Muscle of leg (tissue), 11 donors: ENCODE results near the gene CAMK2D. TPM values are rescaled to one million over a fixed set of nuclear protein-coding genes. Genes with fewer than 3 reads are reported as not detected.

Experiments used
- DNase-seq: peaks from one replicate; pipeline ENCODE4 v3.0.0; 2013
- H3K27ac ChIP-seq: one replicate; pipeline ENCODE4 v1.5.1; 2013; ENCODE audit warnings: mild to moderate bottlenecking, low read length, control low read depth
- H3K27me3 ChIP-seq: one replicate; pipeline ENCODE4 v1.6.1; 2013; ENCODE audit warnings: low read length; ENCODE audit not compliant: control insufficient read depth, insufficient read depth
- H3K36me3 ChIP-seq: one replicate; pipeline ENCODE4 v1.6.1; 2013; ENCODE audit warnings: low read length; ENCODE audit not compliant: control insufficient read depth, insufficient read depth
- H3K4me1 ChIP-seq: one replicate; pipeline ENCODE4 v1.6.1; 2013; ENCODE audit warnings: low read length; ENCODE audit not compliant: control insufficient read depth, insufficient read depth
- H3K4me3 ChIP-seq: one replicate; pipeline ENCODE4 v1.5.1; 2013; ENCODE audit warnings: low read length, control low read depth
- H3K9me3 ChIP-seq: replicated peaks from 2 replicates; pipeline ENCODE4 v1.6.1; 2013; ENCODE audit warnings: low read depth, low read length; ENCODE audit not compliant: control insufficient read depth
- WGBS: methylation state at CpG from one replicate; pipeline ENCODE4 v1.1.5; 2013; ENCODE audit warnings: missing lambda C conversion rate; ENCODE audit not compliant: insufficient coverage; 5-methylcytosine and 5-hydroxymethylcytosine counted together
- polyA plus RNA-seq, 8 donors: library from polyadenylated mRNA; unstranded; fragments of 120-200 nt; gene quantifications; one replicate each; pipeline versions ENCODE4 v1.2.1 to v1.2.3, GENCODE V29; 2013; ENCODE audit warnings: inconsistent platforms in 1 of 8, low replicate concordance in 1 of 8; ENCODE audit not compliant: insufficient read length in 8 of 8, insufficient read depth in 1 of 8
- total RNA-seq: library from RNA; stranded (reverse); fragments of 120-200 nt; gene quantifications from one replicate; pipeline ENCODE4 v1.2.4, GENCODE V29; 2013

CAMK2D gene
- total and polyA plus RNA-seq, 9 donors: 115 to 183 (median 150) TPM

DNA sequence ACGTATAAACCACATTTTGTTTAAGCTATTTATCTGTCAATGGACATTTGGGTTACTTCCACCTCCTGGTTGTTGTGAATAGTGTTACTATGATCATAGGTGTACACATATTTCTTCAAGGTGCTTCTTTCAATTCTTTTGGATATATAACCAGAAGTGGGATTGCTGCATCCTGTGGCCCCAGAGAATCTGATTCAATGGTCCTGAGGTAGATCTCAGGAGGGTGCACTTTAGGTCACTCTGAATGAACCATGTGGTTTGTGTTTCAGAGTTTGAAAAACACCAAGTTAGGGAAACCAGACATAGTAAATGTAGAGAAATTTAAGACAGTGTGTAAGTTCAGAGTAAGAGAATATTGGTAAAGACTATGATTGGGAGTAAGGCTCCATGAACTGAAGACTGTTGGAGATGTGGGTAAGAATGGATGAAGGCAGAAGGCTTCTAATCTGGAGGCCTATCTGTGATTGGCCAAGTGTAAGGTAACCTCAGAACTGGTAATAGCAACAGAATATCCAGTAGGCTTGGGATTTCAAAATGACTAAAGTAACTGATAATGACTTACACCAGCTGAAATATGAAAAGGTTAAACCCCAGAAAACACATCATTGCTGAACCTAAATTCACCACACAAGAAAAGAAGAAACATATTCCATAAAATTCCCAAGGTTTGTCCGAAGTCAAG is 236.9 kb downstream of the CAMK2D start:
- H3K36me3 ChIP-seq: peaks cover 8% of the 10 kb centered on the region
- no peak overlapping the region for H3K27ac ChIP-seq
- no peak for DNase-seq
- H3K4me3 ChIP-seq: no peak overlapping the region
- H3K4me1 ChIP-seq: no peaks in the 10 kb centered on the region
- no peaks in the 10 kb centered on the region for H3K9me3 ChIP-seq
- no peaks in the 10 kb centered on the region for H3K27me3 ChIP-seq
- no CpG with 5 or more reads among the region's 2 CpGs for WGBS

GRCh38 chr4:113524096-113524495 is 237.4 kb downstream of the CAMK2D start:
- no CpG with 5 or more reads among the region's 1 CpG for WGBS
- H3K4me1 ChIP-seq: no peaks in the 10 kb centered on the region
- DNase-seq: no peak
- H3K9me3 ChIP-seq: no peaks in the 10 kb centered on the region
- peaks cover 8% of the 10 kb centered on the region for H3K36me3 ChIP-seq
- no peak overlapping the region for H3K27ac ChIP-seq
- H3K27me3 ChIP-seq: no peaks in the 10 kb centered on the region
- no peak overlapping the region for H3K4me3 ChIP-seq

- Histone ChIP-seq H3K9me3 (no peaks in the 10 kb centered on the region), H3K4me1 (no peaks in the 10 kb centered on the region), H3K36me3 (peaks cover 8% of the 10 kb centered on the region), H3K27me3 (no peaks in the 10 kb centered on the region), H3K27ac (no peak overlapping the region), H3K4me3 (no peak overlapping the region)
- no peak for DNase-seq
- WGBS: no CpG with 5 or more reads among the region's 2 CpGs
Measured at GRCh38 chr4:113522433-113522832, 239.1 kb downstream of the CAMK2D start.

DNA sequence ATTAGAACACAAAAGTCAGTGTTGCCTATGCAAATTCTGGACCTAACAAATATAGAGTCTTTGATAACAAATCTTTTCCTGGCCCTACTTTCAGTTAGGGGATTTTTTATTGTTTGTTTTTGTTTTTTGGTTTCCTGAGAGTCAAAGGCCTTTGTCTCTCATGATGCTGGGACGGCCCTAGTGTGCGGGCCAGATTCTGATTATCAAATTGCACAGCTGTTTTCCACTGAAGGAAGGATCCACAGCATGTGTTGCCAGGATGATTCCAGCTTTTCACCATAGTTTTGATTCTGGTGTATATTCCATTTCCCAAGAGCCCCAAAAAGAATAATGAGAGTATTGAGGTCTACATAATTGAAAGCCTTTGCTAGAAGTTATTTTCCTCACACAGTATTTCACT is 248.2 kb downstream of the CAMK2D start:
- H3K36me3 ChIP-seq: peaks cover 9% of the 10 kb centered on the region
- no peaks in the 10 kb centered on the region for H3K9me3 ChIP-seq
- H3K4me3 ChIP-seq: no peak overlapping the region
- H3K4me1 ChIP-seq: no peaks in the 10 kb centered on the region
- H3K27me3 ChIP-seq: no peaks in the 10 kb centered on the region
- no peak overlapping the region for H3K27ac ChIP-seq
- WGBS: 43% methylated on average over 2 of the region's 2 CpGs
- peak; percentile 72 for DNase-seq

DNA sequence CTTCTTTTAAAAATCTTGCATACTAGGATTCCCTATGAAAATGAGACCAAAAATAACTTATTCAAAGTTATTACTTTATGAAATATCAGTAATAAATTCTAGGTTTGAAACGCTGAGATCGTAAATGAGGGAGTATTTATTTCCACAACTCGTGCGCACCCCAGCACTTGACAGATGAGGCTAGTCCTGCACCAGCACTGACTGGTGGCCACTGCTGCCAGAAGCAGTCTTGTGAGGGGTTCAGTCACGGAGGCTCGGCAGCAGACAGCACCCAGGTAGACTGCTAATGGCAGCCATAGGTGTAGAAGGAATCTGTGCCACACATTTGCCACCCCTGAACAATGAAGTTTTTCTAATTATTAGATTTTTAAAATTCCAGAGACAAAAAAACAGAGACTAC is 248.7 kb downstream of the CAMK2D start:
- Histone ChIP-seq H3K27ac (no peak overlapping the region), H3K27me3 (no peaks in the 10 kb centered on the region), H3K36me3 (peaks cover 9% of the 10 kb centered on the region), H3K9me3 (no peaks in the 10 kb centered on the region), H3K4me3 (no peak overlapping the region), H3K4me1 (no peaks in the 10 kb centered on the region)
- no peak for DNase-seq
- 96% methylated on average over 3 of the region's 6 CpGs for WGBS

DNA sequence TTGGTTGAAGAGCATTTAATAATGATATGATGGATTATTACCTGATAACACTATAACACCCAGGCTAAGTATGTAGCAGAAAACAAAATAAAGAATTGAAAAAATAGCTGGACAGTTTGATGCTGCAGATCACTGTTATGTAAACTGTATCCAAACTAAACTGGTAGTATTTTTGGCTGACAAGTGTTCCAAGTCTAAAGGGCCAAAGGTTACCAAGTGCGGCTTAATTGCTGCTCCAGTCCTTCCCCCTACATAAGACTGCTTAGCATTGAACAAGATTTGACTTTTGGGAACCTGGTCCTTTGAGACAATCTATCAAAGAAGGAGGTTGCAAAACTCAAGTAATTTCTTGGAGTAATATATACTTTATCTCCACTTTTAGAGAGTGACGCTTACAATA is 249.6 kb downstream of the CAMK2D start:
- Histone ChIP-seq H3K36me3 (peaks cover 9% of the 10 kb centered on the region), H3K4me3 (no peak overlapping the region), H3K9me3 (no peaks in the 10 kb centered on the region), H3K4me1 (no peaks in the 10 kb centered on the region), H3K27ac (no peak overlapping the region), H3K27me3 (no peaks in the 10 kb centered on the region)
- WGBS: no CpG with 5 or more reads among the region's 2 CpGs
- no peak for DNase-seq

- H3K4me1 ChIP-seq: no peaks in the 10 kb centered on the region
- peaks cover 9% of the 10 kb centered on the region for H3K36me3 ChIP-seq
Measured at GRCh38 chr4:113509851-113510250, 251.7 kb downstream of the CAMK2D start.

GRCh38 chr4:113505044-113505443 is 256.5 kb downstream of the CAMK2D start:
- H3K27me3 ChIP-seq: no peaks in the 10 kb centered on the region
- no peak overlapping the region for H3K4me3 ChIP-seq
- DNase-seq: no peak
- no peaks in the 10 kb centered on the region for H3K9me3 ChIP-seq
- WGBS: 91% methylated on average over 5 of the region's 5 CpGs
- no peaks in the 10 kb centered on the region for H3K4me1 ChIP-seq
- no peaks in the 10 kb centered on the region for H3K36me3 ChIP-seq
- no peak overlapping the region for H3K27ac ChIP-seq

More at GRCh38 chr4:113509851-113510250, 251.7 kb downstream of the CAMK2D start:
- Histone ChIP-seq H3K4me3 (no peak overlapping the region), H3K27me3 (no peaks in the 10 kb centered on the region), H3K9me3 (no peaks in the 10 kb centered on the region), H3K27ac (no peak overlapping the region)
- WGBS: no CpG with 5 or more reads among the region's 1 CpG
- DNase-seq: no peak

DNA sequence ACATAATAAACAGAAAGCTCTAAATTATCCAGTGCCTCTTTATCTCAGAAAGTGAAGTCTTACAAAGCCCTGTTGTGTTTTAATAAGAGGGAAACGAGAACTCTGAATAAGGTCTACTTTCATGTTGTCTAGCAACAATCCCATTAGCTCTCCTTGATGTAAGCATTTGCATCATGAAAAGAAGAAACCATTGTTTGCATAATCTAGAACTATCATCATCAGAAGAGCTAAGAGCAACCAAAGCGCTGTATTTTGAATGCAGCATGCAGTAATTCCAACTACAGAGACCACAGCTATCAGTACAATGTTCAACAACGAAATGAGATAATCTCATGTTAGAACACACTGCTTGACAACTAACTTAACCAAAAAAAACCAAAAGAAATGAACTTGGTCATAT is 257.1 kb downstream of the CAMK2D start:
- H3K4me1 ChIP-seq: no peaks in the 10 kb centered on the region
- no CpG with 5 or more reads among the region's 3 CpGs for WGBS
- H3K27ac ChIP-seq: no peak overlapping the region

DNA sequence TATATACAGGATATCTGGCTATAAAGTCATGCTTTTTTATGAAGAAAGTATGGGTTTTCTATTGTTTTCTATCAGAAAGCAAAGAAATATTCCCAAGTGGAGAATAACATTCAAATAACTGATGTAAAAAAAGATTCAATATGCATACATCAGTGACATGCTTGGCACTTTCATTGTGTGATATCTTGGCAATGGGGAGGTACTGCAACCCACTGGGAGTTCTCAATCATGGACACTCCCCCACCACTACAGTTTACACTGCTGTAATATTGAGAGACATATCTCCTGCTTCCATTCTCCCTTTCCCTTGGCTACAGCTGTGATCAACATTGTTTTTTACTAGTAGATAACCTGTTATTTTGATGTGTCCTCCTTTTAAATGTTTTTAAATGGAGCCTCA is 257.8 kb downstream of the CAMK2D start:
- peak; percentile 29 for DNase-seq
- Histone ChIP-seq H3K4me3 (no peak overlapping the region), H3K36me3 (no peaks in the 10 kb centered on the region), H3K27ac (no peak overlapping the region), H3K4me1 (no peaks in the 10 kb centered on the region), H3K9me3 (no peaks in the 10 kb centered on the region), H3K27me3 (no peaks in the 10 kb centered on the region)

More for the DNA sequence above, 257.1 kb downstream of the CAMK2D start:
- DNase-seq: no peak
- H3K4me3 ChIP-seq: no peak overlapping the region
- no peaks in the 10 kb centered on the region for H3K36me3 ChIP-seq
- no peaks in the 10 kb centered on the region for H3K27me3 ChIP-seq
- H3K9me3 ChIP-seq: no peaks in the 10 kb centered on the region

DNA sequence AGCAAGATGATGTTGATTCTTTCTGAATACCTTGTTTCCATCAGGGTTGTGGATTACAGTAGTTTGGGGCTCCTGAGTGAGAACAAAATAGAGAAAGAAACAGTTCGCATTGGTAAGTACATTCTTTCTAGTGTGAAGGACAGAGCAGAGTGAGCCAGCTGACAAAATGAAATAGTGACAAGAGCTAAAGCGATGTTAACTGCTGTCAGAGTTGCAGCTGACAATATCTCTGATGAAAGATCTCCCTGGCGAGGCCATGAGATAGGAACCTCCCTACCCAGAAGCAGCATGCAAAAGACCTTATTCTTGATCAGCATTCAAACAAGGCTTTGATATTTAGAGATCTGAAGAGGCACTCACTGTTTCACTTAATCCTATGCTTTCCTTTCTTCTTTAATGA is 258.6 kb downstream of the CAMK2D start:
- peak overlapping the region; percentile 62 for H3K27ac ChIP-seq
- no peaks in the 10 kb centered on the region for H3K36me3 ChIP-seq
- H3K9me3 ChIP-seq: no peaks in the 10 kb centered on the region
- DNase-seq: peak; percentile 44
- H3K4me3 ChIP-seq: no peak overlapping the region
- no peaks in the 10 kb centered on the region for H3K27me3 ChIP-seq
- WGBS: 92% methylated on average over 2 of the region's 3 CpGs
- H3K4me1 ChIP-seq: no peaks in the 10 kb centered on the region
